OCI-LY7 (cell line): ENCODE results near the gene STX8. TPM values are rescaled to one million over a fixed set of nuclear protein-coding genes. Genes with fewer than 3 reads are reported as not detected.
"Not testable (repeated sequence)": the region's sequence is repeated elsewhere in the genome, so short reads cannot be mapped to it uniquely, and the experiment has no call there.

Source experiments
- BruUV-seq: library from RNA; stranded (reverse); fragments of 400-500 nt; replicated peaks from 2 replicates; lab custom pipeline; 2021; lab: Mats Ljungman, UMichigan
- CTCF ChIA-PET: fragments of 300-600 bp; sonication (Branson Sonifier 250); formaldehyde crosslinking; loops from one replicate; lab custom pipeline; 2022; ENCODE audit warnings: antibody characterized with exemption; ENCODE audit not compliant: unreplicated experiment; lab: Charles Lee
- POLR2A ChIA-PET: fragments of 300-600 bp; sonication (Branson Sonifier 250); formaldehyde crosslinking; loops from one replicate; lab custom pipeline; 2022; ENCODE audit warnings: antibody characterized with exemption; lab: Charles Lee
- DNase-seq: peaks from one replicate; pipeline ENCODE4 v3.0.0-alpha.2; 2015; ENCODE audit warnings: low spot score
- H2AFZ ChIP-seq: fragments of 200-600 bp; sonication (generic), shearing (Covaris generic); 2 replicates; pipeline ENCODE4 v1.6.1; 2014; ENCODE audit warnings: mild to moderate bottlenecking, antibody characterized with exemption, low read length, moderate library complexity
- H3K27ac ChIP-seq: fragments of 200-600 bp; sonication (generic); 2 replicates; pipeline ENCODE4 v1.5.1; 2014; ENCODE audit warnings: mixed run types, low read depth, mild to moderate bottlenecking, moderate library complexity, low read length, inconsistent platforms; ENCODE audit not compliant: poor library complexity, severe bottlenecking
- H3K36me3 ChIP-seq: fragments of 200-600 bp; sonication (generic); 2 replicates; pipeline ENCODE4 v1.6.1; 2014; ENCODE audit warnings: mild to moderate bottlenecking, antibody characterized with exemption, low read length, moderate library complexity, mixed read lengths; ENCODE audit not compliant: insufficient read depth
- H3K4me1 ChIP-seq: fragments of 200-600 bp; sonication (generic); 2 replicates; pipeline ENCODE4 v1.5.1; 2014; ENCODE audit warnings: mild to moderate bottlenecking, low read length; ENCODE audit not compliant: insufficient read depth, poor library complexity, severe bottlenecking
- H3K4me2 ChIP-seq: fragments of 200-600 bp; sonication (generic); 2 replicates; pipeline ENCODE4 v1.6.1; 2014; ENCODE audit warnings: mild to moderate bottlenecking, low read length
- H3K4me3 ChIP-seq: fragments of 200-600 bp; sonication (generic); 2 replicates; pipeline ENCODE4 v1.5.1; 2014; ENCODE audit warnings: mild to moderate bottlenecking, low read depth, low read length; ENCODE audit not compliant: poor library complexity, severe bottlenecking
- H3K79me2 ChIP-seq: fragments of 200-600 bp; sonication (generic); 2 replicates; pipeline ENCODE4 v1.6.1; 2016; ENCODE audit warnings: low read depth, mild to moderate bottlenecking, low read length, moderate library complexity, mixed read lengths; ENCODE audit not compliant: insufficient read depth
- H3K9me2 ChIP-seq: fragments of 200-600 bp; sonication (generic); 2 replicates; pipeline ENCODE4 v1.6.1; 2016; ENCODE audit warnings: mild to moderate bottlenecking, low read length, mixed read lengths; ENCODE audit not compliant: insufficient read depth
- H3K9me3 ChIP-seq: fragments of 200-600 bp; sonication (generic); 2 replicates; pipeline ENCODE4 v1.6.1; 2014; ENCODE audit warnings: mild to moderate bottlenecking, mixed run types, low read length, mixed read lengths
- H4K20me1 ChIP-seq: fragments of 200-600 bp; sonication (generic); 2 replicates; pipeline ENCODE4 v1.6.1; 2014; ENCODE audit warnings: mild to moderate bottlenecking, antibody characterized with exemption, low read length, moderate library complexity, mixed read lengths; ENCODE audit not compliant: insufficient read depth
- EZH2phosphoT487 ChIP-seq: fragments of 200-600 bp; sonication (generic); IDR thresholded peaks from 2 replicates; pipeline ENCODE4 v1.6.1; 2018; ENCODE audit warnings: low read depth, borderline replicate concordance, mild to moderate bottlenecking, mixed run types, antibody characterized with exemption, low read length, moderate library complexity, mixed read lengths
- intact Hi-C: fragments of 100-400 bp; cut with micrococcal nuclease; formaldehyde crosslinking; loops from one replicate; pipeline ENCODE4 v1.10.0; 2022; ENCODE audit not compliant: unreplicated experiment
- total RNA-seq, 2 experiments: library from RNA; depleted of rRNA in 1 of 2; stranded (reverse); fragments of >200 nt in 1 of 2; shearing (Covaris generic) in 1 of 2; gene quantifications; 2 replicates each; pipeline ENCODE4 v1.2.3, GENCODE V29; 2014 to 2022
- TF ChIP-seq, protein P1 (sequence below): fragments of 200-600 bp; sonication (generic); conservative IDR thresholded peaks from 2 replicates; pipeline ENCODE4 v1.5.1; 2014; ENCODE audit warnings: mild to moderate bottlenecking, antibody characterized with exemption, low read length, moderate library complexity, mixed read lengths

The STX8 gene
- total RNA-seq, 2 experiments from 2014 or later, result 56.7 to 69.0 TPM

DNA sequence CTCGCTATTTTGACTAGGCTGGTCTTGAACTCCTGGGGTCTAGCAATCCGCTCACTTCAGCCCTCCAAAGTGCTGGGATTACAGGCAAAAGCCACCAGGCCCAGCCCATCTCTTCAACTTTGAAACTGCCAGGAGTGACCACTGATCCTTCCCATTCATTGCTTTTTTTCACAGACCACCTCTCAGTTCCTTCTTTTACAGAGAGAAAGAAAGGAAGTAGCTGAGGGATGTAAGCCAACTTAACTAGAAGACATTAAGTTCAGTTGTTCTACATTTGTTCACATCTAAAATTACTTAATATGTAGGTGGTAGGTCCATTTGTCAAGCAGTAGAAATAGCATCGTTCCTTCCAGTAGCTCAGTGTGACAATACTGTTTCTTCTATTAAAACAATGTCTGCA lies 219.8 kb downstream of the STX8 start:
- Histone ChIP-seq H3K27ac (no peak overlapping the region), H3K9me2 (no peaks in the 10 kb centered on the region), H3K4me3 (no peak overlapping the region), H3K4me1 (peaks cover 17% of the 10 kb centered on the region), H2AFZ (no peak overlapping the region), H4K20me1 (no peaks in the 10 kb centered on the region), H3K79me2 (no peaks in the 10 kb centered on the region), H3K36me3 (no peaks in the 10 kb centered on the region), H3K4me2 (peak overlapping the region; percentile 54), H3K9me3 (no peaks in the 10 kb centered on the region)
- TF ChIP-seq EZH2phosphoT487, result no peak
- TF ChIP-seq, protein P1, sequence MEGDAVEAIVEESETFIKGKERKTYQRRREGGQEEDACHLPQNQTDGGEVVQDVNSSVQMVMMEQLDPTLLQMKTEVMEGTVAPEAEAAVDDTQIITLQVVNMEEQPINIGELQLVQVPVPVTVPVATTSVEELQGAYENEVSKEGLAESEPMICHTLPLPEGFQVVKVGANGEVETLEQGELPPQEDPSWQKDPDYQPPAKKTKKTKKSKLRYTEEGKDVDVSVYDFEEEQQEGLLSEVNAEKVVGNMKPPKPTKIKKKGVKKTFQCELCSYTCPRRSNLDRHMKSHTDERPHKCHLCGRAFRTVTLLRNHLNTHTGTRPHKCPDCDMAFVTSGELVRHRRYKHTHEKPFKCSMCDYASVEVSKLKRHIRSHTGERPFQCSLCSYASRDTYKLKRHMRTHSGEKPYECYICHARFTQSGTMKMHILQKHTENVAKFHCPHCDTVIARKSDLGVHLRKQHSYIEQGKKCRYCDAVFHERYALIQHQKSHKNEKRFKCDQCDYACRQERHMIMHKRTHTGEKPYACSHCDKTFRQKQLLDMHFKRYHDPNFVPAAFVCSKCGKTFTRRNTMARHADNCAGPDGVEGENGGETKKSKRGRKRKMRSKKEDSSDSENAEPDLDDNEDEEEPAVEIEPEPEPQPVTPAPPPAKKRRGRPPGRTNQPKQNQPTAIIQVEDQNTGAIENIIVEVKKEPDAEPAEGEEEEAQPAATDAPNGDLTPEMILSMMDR, result no peak
- intact Hi-C loops, result no loop called here
- BruUV-seq, result no TSS peak
- ChIA-PET CTCF (no interaction called here), POLR2A (interaction anchor here (0.5 to 0.7 kb wide), 4 partner anchors 18 to 591 kb away, joined by 4 to 9 read pairs (median 4); no protein-coding TSS in a partner anchor)
- DNase-seq, result peak; percentile 3

DNA sequence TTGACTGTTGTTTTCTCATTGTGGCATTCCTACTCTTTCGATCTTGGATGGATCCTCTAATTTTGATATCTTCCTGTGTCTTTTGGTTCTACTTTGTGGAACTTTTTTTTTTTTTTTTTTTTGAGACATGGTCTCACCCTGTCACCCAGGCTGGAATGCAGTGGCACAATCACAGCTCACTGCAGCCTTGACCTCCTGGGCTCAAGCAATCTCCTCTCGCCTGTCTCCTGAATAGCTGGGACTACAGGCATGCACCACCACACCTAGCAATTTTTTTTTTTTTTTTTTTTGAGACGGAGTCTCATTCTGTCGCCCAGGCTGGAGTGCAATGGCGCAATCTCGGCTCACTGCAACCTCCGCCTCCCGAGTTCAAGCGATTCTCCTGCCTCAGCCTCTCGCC lies 220.4 kb downstream of the STX8 start:
- BruUV-seq, H3K79me2 ChIP-seq, DNase-seq, H3K9me3 ChIP-seq, H3K36me3 ChIP-seq, intact Hi-C loops, CTCF ChIA-PET, H3K27ac ChIP-seq, H3K4me3 ChIP-seq, H4K20me1 ChIP-seq, H2AFZ ChIP-seq, H3K4me2 ChIP-seq, H3K9me2 ChIP-seq: not testable (repeated sequence)
- POLR2A ChIA-PET, result interaction anchor here (0.7 kb wide), 1 partner anchor 148 kb away, joined by 4 read pairs; no protein-coding TSS in a partner anchor
- H3K4me1 ChIP-seq, result peaks cover 17% of the 10 kb centered on the region

DNA sequence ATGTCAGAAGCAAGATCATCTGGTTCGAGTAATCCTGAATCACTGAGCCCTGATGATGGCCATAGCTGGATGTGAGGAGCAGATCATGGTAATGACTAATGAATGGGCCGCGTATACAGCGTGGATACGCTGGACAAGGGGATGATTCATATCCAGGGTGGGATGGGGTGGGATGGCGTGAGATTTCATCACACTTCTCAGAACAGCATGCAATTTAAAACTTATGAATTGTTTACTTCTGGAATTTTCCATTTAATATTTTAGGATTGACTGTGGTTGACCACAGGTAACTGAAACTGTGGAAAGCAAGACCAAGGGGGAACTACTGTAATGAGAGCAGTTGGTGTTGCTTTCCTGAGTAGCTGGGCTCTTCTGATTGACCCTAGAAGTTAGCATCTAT lies 225.5 kb downstream of the STX8 start:
- Histone ChIP-seq H3K4me2 (no peak overlapping the region), H3K27ac (no peak overlapping the region), H2AFZ (no peak overlapping the region), H3K4me3 (no peak overlapping the region), H3K79me2 (no peaks in the 10 kb centered on the region), H3K9me2 (no peaks in the 10 kb centered on the region), H3K4me1 (no peaks in the 10 kb centered on the region), H3K9me3 (no peaks in the 10 kb centered on the region), H4K20me1 (no peaks in the 10 kb centered on the region), H3K36me3 (no peaks in the 10 kb centered on the region)
- POLR2A ChIA-PET, result no interaction called here
- no peak for TF ChIP-seq EZH2phosphoT487
- TF ChIP-seq, protein P1, result no peak
- no peak for DNase-seq
- no TSS peak for BruUV-seq
- CTCF ChIA-PET, result no interaction called here
- intact Hi-C loops, result no loop called here
